Measurements from ENCODE around the gene MMAB.
A peak's percentile ranks its signal among the peaks of the same experiment; 100 is the strongest.
"Not testable (repeated sequence)": the region's sequence is repeated elsewhere in the genome, so short reads cannot be mapped to it uniquely, and the experiment has no call there.

Gene MMAB

GRCh38 chr12:109573029-109573913 is at the start of gene MMAB, which contains the start of gene MVK:
MMAB (minus strand) TSS chr12:109573504; CDS start chr12:109573480, 24 bp downstream.
MVK (plus strand) TSS chr12:109573794; CDS start chr12:109574823, 1,029 bp downstream.
- DNase-seq = peak; percentile 95 to 99

GRCh38 chr12:109621901-109622364 is 48.6 kb upstream of the MMAB start:
- DNase-seq = no peak

GRCh38 chr12:109621211-109621694 is 47.9 kb upstream of the MMAB start:
- no peak for DNase-seq

GRCh38 chr12:109619002-109619604 is 45.8 kb upstream of the MMAB start:
- DNase-seq = no peak

GRCh38 chr12:109618082-109618481 is 44.8 kb upstream of the MMAB start:
- DNase-seq = no peak

- DNase-seq = no peak
Measured at GRCh38 chr12:109617491-109617890, 44.2 kb upstream of the MMAB start.

- DNase-seq = no peak
Measured at GRCh38 chr12:109615556-109616229, 42.4 kb upstream of the MMAB start.

GRCh38 chr12:109613649-109614455 is 40.5 kb upstream of the MMAB start:
- DNase-seq = no peak

- no peak for DNase-seq
Measured at GRCh38 chr12:109612975-109613502, 39.7 kb upstream of the MMAB start.

- no peak for DNase-seq
Measured at GRCh38 chr12:109612003-109612402, 38.7 kb upstream of the MMAB start.

- DNase-seq = no peak
Measured at GRCh38 chr12:109611223-109611622, 37.9 kb upstream of the MMAB start.

- DNase-seq = no peak
Measured at GRCh38 chr12:109610523-109610922, 37.2 kb upstream of the MMAB start.

GRCh38 chr12:109609342-109609741 is 36.0 kb upstream of the MMAB start:
- no peak for DNase-seq

GRCh38 chr12:109608793-109609192 is 35.5 kb upstream of the MMAB start:
- no peak for DNase-seq

GRCh38 chr12:109608270-109608669 is 35.0 kb upstream of the MMAB start:
- DNase-seq = no peak

- no peak for DNase-seq
Measured at GRCh38 chr12:109607618-109608017, 34.3 kb upstream of the MMAB start.

GRCh38 chr12:109606320-109607028 is 33.2 kb upstream of the MMAB start:
- DNase-seq = peak in 1 of 2 experiments; percentile 61

GRCh38 chr12:109605599-109606228 is 32.4 kb upstream of the MMAB start:
- DNase-seq = no peak

- no peak for DNase-seq
Measured at GRCh38 chr12:109605016-109605415, 31.7 kb upstream of the MMAB start.

GRCh38 chr12:109604132-109604585 is 30.9 kb upstream of the MMAB start:
- DNase-seq = no peak

GRCh38 chr12:109602132-109602531 is 28.8 kb upstream of the MMAB start:
- DNase-seq = not testable (repeated sequence)

Measured in NCI-H446 (cell line).